GM23338 (cell line): ENCODE data around the gene PRKAR1B. TPM values are rescaled to one million over a fixed set of nuclear protein-coding genes. Genes with fewer than 3 reads are reported as not detected.
A peak's percentile ranks its signal among the peaks of the same experiment; 100 is the strongest.

ENCODE experiments used
- ATAC-seq: fragments of 200-7000 bp; cut with Tn5 transposase; 3 replicates; pipeline ENCODE4 v1.9.1; 2020
- DNase-seq: peaks from one replicate; pipeline ENCODE4 v3.0.0-alpha.2; 2015; ENCODE audit warnings: low spot score
- H2AFZ ChIP-seq: fragments of 200-600 bp; sonication (generic); 2 replicates; pipeline ENCODE4 v1.8.0; 2016; ENCODE audit warnings: antibody characterized with exemption, mild to moderate bottlenecking, moderate library complexity
- H3F3A ChIP-seq: fragments of 200-600 bp; sonication (generic); replicated peaks from 2 replicates; pipeline ENCODE4 v1.8.0; 2017; ENCODE audit warnings: antibody characterized with exemption, mixed run types, low read depth
- H3K27ac ChIP-seq: fragments of 200-600 bp; sonication (generic); 2 replicates; pipeline ENCODE4 v1.6.1; 2016; ENCODE audit warnings: low read depth
- H3K27me3 ChIP-seq: fragments of 200-600 bp; sonication (generic); 2 replicates; pipeline ENCODE4 v1.8.0; 2016; ENCODE audit warnings: mild to moderate bottlenecking, mixed run types, moderate library complexity; ENCODE audit not compliant: insufficient read depth
- H3K36me3 ChIP-seq: fragments of 200-600 bp; sonication (generic); 2 replicates; pipeline ENCODE4 v1.8.0; 2016; ENCODE audit warnings: mild to moderate bottlenecking; ENCODE audit not compliant: insufficient read depth
- H3K4me1 ChIP-seq: fragments of 200-600 bp; sonication (generic); 2 replicates; pipeline ENCODE4 v1.8.0; 2016; ENCODE audit warnings: mild to moderate bottlenecking, moderate library complexity; ENCODE audit not compliant: insufficient read depth
- H3K4me2 ChIP-seq: fragments of 200-600 bp; sonication (generic); 2 replicates; pipeline ENCODE4 v1.7.1; 2017; ENCODE audit warnings: mixed run types
- H3K4me3 ChIP-seq: fragments of 200-600 bp; sonication (generic); 2 replicates; pipeline ENCODE4 v1.6.1; 2016; ENCODE audit warnings: mixed run types
- H3K79me2 ChIP-seq: fragments of 200-600 bp; sonication (generic); replicated peaks from 2 replicates; pipeline ENCODE4 v1.8.0; 2017; ENCODE audit warnings: mild to moderate bottlenecking; ENCODE audit not compliant: insufficient read depth
- H3K9me2 ChIP-seq: fragments of 200-600 bp; sonication (generic); 2 replicates; pipeline ENCODE4 v1.8.0; 2017; ENCODE audit not compliant: insufficient read depth
- H4K20me1 ChIP-seq: fragments of 200-600 bp; sonication (generic); replicated peaks from 2 replicates; pipeline ENCODE4 v1.8.0; 2017; ENCODE audit warnings: mild to moderate bottlenecking; ENCODE audit not compliant: insufficient read depth
- H3K27ac Mint-ChIP-seq: 2 replicates; pipeline ENCODE4 v1.8.0; 2020; ENCODE audit warnings: inconsistent platforms, mild to moderate bottlenecking, moderate library complexity, mixed read lengths
- H3K27me3 Mint-ChIP-seq: 3 replicates; pipeline ENCODE4 v1.8.0; 2022; ENCODE audit warnings: low read depth, mild to moderate bottlenecking, moderate library complexity, mixed read lengths, inconsistent platforms; ENCODE audit not compliant: insufficient read depth, poor library complexity
- H3K36me3 Mint-ChIP-seq: 3 replicates; pipeline ENCODE4 v1.8.0; 2021; ENCODE audit warnings: low read depth, mild to moderate bottlenecking, inconsistent platforms, moderate library complexity, mixed read lengths
- H3K4me1 Mint-ChIP-seq: 3 replicates; pipeline ENCODE4 v1.8.0; 2020; ENCODE audit warnings: mild to moderate bottlenecking, inconsistent platforms, mixed read lengths
- H3K4me3 Mint-ChIP-seq: 3 replicates; pipeline ENCODE4 v1.8.0; 2021; ENCODE audit warnings: moderate library complexity, mild to moderate bottlenecking, inconsistent platforms, mixed read lengths
- H3K9me3 Mint-ChIP-seq: 3 replicates; pipeline ENCODE4 v1.8.0; 2020; ENCODE audit warnings: moderate library complexity, mild to moderate bottlenecking, inconsistent platforms, mixed read lengths
- CREB1 ChIP-seq: fragments of 250-450 bp; sonication (Bioruptor Pico); IDR thresholded peaks from 2 replicates; pipeline ENCODE4 v1.5.0; 2020; ENCODE audit warnings: low read depth, mild to moderate bottlenecking, moderate library complexity
- EZH2phosphoT487 ChIP-seq: fragments of 200-600 bp; sonication (generic); IDR thresholded peaks from one replicate; pipeline ENCODE4 v1.8.1; 2018; ENCODE audit warnings: antibody characterized with exemption; ENCODE audit not compliant: unreplicated experiment
- JUNB ChIP-seq: IDR thresholded peaks from one replicate; pipeline ENCODE4 v1.6.1; 2016; ENCODE audit warnings: antibody characterized with exemption; ENCODE audit not compliant: unreplicated experiment
- NANOG ChIP-seq: IDR thresholded peaks from 2 replicates; pipeline ENCODE4 v1.6.1; 2016; ENCODE audit warnings: antibody characterized with exemption, borderline replicate concordance
- POLR2AphosphoS5 ChIP-seq: IDR thresholded peaks from 2 replicates; pipeline ENCODE4 v1.6.1; 2016; ENCODE audit warnings: antibody characterized with exemption, low read depth
- STAT1 ChIP-seq: IDR thresholded peaks from one replicate; pipeline ENCODE4 v1.6.1; 2016; ENCODE audit warnings: antibody characterized with exemption; ENCODE audit not compliant: unreplicated experiment
- ZNF114 ChIP-seq: fragments of 250-450 bp; sonication (Bioruptor Pico); IDR thresholded peaks from 2 replicates; pipeline ENCODE4 v1.5.0; 2020; ENCODE audit warnings: mild to moderate bottlenecking, moderate library complexity
- polyA plus RNA-seq: library from polyadenylated mRNA; unstranded; fragments of >200 nt; fragmentation: Nextera tagmentation; extraction: Ambion mirVana; gene quantifications from 2 replicates; pipeline ENCODE4 v1.2.1, GENCODE V29; 2016
- total RNA-seq: library from RNA; depleted of rRNA; stranded (reverse); fragments of >200 nt; shearing (Covaris generic); gene quantifications from 2 replicates; pipeline ENCODE4 v1.2.3, GENCODE V29; 2014
- TF ChIP-seq, protein P1 (sequence below): IDR thresholded peaks from 2 replicates; pipeline ENCODE4 v1.6.1; 2016; ENCODE audit warnings: antibody characterized with exemption
- TF ChIP-seq, protein P2 (sequence below), 2 experiments: fragments of 200-600 bp in 1 of 2; sonication (generic) in 1 of 2; conservative IDR thresholded peaks; 2 replicates each; pipeline versions ENCODE4 v1.5.1 to v1.6.1; 2016 to 2017; ENCODE audit warnings: antibody characterized with exemption in 2 of 2, low read depth in 2 of 2, mild to moderate bottlenecking in 2 of 2, moderate library complexity in 1 of 2
- TF ChIP-seq, protein P3 (sequence below): fragments of 250-450 bp; sonication (Bioruptor Pico); IDR thresholded peaks from 2 replicates; pipeline ENCODE4 v1.5.0; 2020; ENCODE audit warnings: mild to moderate bottlenecking, moderate library complexity

The PRKAR1B gene
- total and polyA plus RNA-seq, 2 experiments from 2014 or later = 35.7 to 36.7 TPM

DNA sequence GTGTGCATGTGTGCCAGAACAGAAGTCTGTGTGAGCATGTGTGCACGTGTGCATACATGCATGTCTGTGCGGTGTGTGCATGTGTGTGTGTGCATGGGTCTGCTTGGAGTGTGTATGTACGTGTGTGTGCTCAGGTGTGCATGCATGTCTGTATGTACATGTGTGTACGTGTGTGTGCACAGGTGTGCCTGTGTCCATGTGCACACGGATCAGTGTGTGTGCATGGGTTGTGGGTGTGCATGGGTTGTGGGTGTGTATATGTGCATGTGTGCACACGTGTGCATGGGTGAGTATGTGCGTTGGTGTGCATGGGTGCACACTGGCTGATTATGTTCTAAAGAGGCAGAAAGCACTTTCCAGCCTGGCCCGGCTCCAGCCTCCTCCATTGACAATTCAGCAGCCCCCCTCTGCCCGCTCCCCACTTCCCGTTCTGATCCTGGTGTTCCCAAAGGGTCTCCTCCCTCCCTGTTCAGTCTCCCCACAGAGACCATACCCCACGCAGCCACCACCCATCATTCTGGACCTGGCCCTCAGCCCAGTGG lies 163.4 kb downstream of the PRKAR1B start:
- peaks cover 3% of the 10 kb centered on the region for H3K36me3 Mint-ChIP-seq
- H3K79me2 ChIP-seq = peaks cover 4% of the 10 kb centered on the region; the same call in 1 of the 2 replicates
- no peaks in the 10 kb centered on the region for H3F3A ChIP-seq
- no peak for ATAC-seq
- no peak overlapping the region for H3K4me3 Mint-ChIP-seq
- no peak overlapping the region for H3K27ac Mint-ChIP-seq
- H3K9me3 Mint-ChIP-seq = peaks cover 4% of the 10 kb centered on the region; the same call in 1 of the 3 replicates
- no peaks in the 10 kb centered on the region for H4K20me1 ChIP-seq
- peaks cover 5% of the 10 kb centered on the region for H3K9me2 ChIP-seq
- no peaks in the 10 kb centered on the region for H3K4me1 ChIP-seq
- H3K27me3 Mint-ChIP-seq = peaks cover 14% of the 10 kb centered on the region
- no peak overlapping the region for H3K4me3 ChIP-seq
- H3K36me3 ChIP-seq = no peaks in the 10 kb centered on the region
- H2AFZ ChIP-seq = no peak overlapping the region
- no peaks in the 10 kb centered on the region; the same call in 2 of the 3 replicates for H3K4me1 Mint-ChIP-seq
- H3K27me3 ChIP-seq = no peaks in the 10 kb centered on the region
- DNase-seq = no peak
- TF ChIP-seq ZNF114 (CRISPR knock-in tag) = no peak
- H3K4me2 ChIP-seq = no peak overlapping the region
- no peak overlapping the region for H3K27ac ChIP-seq

DNA sequence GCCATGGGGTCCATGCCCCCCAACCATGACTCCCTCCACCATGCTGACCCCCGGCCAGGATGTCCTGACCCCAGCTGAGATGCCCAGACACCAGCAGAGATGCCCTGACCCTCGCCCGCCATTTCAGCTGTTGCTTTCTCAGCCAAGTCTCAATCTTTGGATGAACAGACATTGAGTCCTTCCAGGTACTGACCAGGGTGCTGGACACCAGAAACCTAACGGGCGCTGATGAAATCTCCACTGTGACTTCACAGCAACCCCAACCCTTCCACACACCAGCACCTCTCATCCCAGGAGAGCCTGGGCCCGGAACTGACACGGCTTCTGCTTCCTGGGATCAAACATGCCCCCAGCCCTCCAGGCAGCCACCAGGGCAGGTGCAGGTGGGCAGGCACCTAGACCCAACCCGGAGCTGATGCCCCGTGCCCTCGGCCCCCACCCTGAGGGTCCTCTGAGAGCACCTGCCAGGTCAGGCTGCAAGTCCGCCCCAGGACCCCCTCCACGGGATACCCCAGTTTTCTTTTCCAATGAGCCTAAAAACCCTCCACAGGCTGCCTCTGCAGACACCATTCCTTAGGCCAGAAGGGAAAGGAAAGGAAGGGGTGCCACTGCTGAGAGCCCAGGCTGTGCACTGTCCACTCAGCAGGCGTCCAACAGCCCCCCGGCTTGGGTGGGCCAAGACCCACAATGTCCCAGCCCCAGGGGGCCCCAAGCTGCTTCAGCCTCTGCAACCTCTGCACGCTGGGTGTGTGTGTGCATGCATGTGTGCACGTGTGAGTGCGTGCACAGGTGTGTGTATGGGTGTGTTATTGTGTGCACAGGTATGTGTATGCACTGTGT lies 164.1 kb downstream of the PRKAR1B start:
- H2AFZ ChIP-seq = no peak overlapping the region
- Mint-ChIP-seq H3K4me3 (no peak overlapping the region; the same call in 2 of the 3 replicates), H3K27ac (peak overlapping the region; percentile 88), H3K27me3 (peaks cover 18% of the 10 kb centered on the region), H3K4me1 (no peaks in the 10 kb centered on the region; the same call in 2 of the 3 replicates), H3K9me3 (peaks cover 4% of the 10 kb centered on the region; the same call in 1 of the 3 replicates), H3K36me3 (no peaks in the 10 kb centered on the region; the same call in 1 of the 3 replicates)
- no peaks in the 10 kb centered on the region for H3F3A ChIP-seq
- H3K4me3 ChIP-seq = no peak overlapping the region
- no peak overlapping the region; the same call in 1 of the 2 replicates for H3K27ac ChIP-seq
- peaks cover 4% of the 10 kb centered on the region; the same call in 1 of the 2 replicates for H3K79me2 ChIP-seq
- TF ChIP-seq EZH2phosphoT487 = no peak
- TF ChIP-seq, protein P1, sequence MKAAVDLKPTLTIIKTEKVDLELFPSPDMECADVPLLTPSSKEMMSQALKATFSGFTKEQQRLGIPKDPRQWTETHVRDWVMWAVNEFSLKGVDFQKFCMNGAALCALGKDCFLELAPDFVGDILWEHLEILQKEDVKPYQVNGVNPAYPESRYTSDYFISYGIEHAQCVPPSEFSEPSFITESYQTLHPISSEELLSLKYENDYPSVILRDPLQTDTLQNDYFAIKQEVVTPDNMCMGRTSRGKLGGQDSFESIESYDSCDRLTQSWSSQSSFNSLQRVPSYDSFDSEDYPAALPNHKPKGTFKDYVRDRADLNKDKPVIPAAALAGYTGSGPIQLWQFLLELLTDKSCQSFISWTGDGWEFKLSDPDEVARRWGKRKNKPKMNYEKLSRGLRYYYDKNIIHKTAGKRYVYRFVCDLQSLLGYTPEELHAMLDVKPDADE = no peak
- TF ChIP-seq NANOG = no peak
- TF ChIP-seq, protein P2, sequence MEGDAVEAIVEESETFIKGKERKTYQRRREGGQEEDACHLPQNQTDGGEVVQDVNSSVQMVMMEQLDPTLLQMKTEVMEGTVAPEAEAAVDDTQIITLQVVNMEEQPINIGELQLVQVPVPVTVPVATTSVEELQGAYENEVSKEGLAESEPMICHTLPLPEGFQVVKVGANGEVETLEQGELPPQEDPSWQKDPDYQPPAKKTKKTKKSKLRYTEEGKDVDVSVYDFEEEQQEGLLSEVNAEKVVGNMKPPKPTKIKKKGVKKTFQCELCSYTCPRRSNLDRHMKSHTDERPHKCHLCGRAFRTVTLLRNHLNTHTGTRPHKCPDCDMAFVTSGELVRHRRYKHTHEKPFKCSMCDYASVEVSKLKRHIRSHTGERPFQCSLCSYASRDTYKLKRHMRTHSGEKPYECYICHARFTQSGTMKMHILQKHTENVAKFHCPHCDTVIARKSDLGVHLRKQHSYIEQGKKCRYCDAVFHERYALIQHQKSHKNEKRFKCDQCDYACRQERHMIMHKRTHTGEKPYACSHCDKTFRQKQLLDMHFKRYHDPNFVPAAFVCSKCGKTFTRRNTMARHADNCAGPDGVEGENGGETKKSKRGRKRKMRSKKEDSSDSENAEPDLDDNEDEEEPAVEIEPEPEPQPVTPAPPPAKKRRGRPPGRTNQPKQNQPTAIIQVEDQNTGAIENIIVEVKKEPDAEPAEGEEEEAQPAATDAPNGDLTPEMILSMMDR (conservative IDR thresholded peaks at IDR 0.05; ENCODE audit: low read depth in 2 of 2) = no peak
- TF ChIP-seq ZNF114 (CRISPR knock-in tag) = no peak
- TF ChIP-seq POLR2AphosphoS5 = no peak
- no peak for TF ChIP-seq CREB1 (CRISPR knock-in tag)
- no peak for TF ChIP-seq STAT1
- no peak for TF ChIP-seq JUNB
- TF ChIP-seq, protein P3, sequence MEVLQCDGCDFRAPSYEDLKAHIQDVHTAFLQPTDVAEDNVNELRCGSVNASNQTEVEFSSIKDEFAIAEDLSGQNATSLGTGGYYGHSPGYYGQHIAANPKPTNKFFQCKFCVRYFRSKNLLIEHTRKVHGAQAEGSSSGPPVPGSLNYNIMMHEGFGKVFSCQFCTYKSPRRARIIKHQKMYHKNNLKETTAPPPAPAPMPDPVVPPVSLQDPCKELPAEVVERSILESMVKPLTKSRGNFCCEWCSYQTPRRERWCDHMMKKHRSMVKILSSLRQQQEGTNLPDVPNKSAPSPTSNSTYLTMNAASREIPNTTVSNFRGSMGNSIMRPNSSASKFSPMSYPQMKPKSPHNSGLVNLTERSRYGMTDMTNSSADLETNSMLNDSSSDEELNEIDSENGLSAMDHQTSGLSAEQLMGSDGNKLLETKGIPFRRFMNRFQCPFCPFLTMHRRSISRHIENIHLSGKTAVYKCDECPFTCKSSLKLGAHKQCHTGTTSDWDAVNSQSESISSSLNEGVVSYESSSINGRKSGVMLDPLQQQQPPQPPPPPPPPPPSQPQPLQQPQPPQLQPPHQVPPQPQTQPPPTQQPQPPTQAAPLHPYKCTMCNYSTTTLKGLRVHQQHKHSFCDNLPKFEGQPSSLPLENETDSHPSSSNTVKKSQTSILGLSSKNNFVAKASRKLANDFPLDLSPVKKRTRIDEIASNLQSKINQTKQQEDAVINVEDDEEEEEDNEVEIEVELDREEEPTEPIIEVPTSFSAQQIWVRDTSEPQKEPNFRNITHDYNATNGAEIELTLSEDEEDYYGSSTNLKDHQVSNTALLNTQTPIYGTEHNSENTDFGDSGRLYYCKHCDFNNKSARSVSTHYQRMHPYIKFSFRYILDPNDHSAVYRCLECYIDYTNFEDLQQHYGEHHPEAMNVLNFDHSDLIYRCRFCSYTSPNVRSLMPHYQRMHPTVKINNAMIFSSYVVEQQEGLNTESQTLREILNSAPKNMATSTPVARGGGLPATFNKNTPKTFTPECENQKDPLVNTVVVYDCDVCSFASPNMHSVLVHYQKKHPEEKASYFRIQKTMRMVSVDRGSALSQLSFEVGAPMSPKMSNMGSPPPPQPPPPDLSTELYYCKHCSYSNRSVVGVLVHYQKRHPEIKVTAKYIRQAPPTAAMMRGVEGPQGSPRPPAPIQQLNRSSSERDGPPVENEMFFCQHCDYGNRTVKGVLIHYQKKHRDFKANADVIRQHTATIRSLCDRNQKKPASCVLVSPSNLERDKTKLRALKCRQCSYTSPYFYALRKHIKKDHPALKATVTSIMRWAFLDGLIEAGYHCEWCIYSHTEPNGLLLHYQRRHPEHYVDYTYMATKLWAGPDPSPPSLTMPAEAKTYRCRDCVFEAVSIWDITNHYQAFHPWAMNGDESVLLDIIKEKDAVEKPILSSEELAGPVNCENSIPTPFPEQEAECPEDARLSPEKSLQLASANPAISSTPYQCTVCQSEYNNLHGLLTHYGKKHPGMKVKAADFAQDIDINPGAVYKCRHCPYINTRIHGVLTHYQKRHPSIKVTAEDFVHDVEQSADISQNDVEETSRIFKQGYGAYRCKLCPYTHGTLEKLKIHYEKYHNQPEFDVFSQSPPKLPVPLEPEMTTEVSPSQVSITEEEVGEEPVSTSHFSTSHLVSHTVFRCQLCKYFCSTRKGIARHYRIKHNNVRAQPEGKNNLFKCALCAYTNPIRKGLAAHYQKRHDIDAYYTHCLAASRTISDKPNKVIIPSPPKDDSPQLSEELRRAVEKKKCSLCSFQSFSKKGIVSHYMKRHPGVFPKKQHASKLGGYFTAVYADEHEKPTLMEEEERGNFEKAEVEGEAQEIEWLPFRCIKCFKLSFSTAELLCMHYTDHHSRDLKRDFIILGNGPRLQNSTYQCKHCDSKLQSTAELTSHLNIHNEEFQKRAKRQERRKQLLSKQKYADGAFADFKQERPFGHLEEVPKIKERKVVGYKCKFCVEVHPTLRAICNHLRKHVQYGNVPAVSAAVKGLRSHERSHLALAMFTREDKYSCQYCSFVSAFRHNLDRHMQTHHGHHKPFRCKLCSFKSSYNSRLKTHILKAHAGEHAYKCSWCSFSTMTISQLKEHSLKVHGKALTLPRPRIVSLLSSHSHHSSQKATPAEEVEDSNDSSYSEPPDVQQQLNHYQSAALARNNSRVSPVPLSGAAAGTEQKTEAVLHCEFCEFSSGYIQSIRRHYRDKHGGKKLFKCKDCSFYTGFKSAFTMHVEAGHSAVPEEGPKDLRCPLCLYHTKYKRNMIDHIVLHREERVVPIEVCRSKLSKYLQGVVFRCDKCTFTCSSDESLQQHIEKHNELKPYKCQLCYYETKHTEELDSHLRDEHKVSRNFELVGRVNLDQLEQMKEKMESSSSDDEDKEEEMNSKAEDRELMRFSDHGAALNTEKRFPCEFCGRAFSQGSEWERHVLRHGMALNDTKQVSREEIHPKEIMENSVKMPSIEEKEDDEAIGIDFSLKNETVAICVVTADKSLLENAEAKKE = no peak
- no peaks in the 10 kb centered on the region for H4K20me1 ChIP-seq
- no peaks in the 10 kb centered on the region for H3K27me3 ChIP-seq
- DNase-seq (no peak), ATAC-seq (no peak)
- no peak overlapping the region for H3K4me2 ChIP-seq
- peaks cover 5% of the 10 kb centered on the region for H3K9me2 ChIP-seq
- no peaks in the 10 kb centered on the region for H3K4me1 ChIP-seq
- no peaks in the 10 kb centered on the region for H3K36me3 ChIP-seq
